ENCODE results near the gene ENTPD1. TPM values are rescaled to one million over a fixed set of nuclear protein-coding genes. Genes with fewer than 3 reads are reported as not detected.
A peak's percentile ranks its signal among the peaks of the same experiment; 100 is the strongest.

ENTPD1 gene
- total RNA-seq, 6 donors from 2014 or later = 18.0 to 45.4 (median 22.3) TPM

DNA sequence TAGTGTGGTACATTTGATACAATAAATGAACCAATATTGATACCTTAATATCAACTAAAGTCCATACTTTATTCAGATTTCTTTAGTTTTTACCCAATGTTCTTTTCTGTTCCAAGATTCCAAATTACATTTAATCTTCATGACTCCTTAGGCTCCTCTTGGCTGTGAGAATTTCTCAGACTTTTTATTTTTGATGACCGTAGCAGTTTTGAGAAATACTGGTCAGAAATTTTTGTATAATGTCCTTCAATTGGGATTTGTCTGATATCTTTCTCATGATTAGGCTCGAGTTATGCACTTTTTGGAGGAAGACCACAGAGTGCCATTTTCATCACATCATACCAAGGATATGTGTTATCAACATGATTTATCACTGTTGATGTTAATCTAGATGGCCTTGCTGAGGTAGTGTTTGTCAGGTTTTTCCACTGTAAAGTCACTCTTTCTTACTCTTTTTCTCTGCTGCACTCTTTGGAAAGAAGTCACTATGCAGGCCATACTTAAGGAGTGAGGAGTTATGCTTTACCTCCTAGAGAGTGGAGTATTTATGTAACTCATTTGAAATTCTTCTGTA, 12.9 kb upstream of the ENTPD1 start:
- no peaks in the 10 kb centered on the region for H3K9me3 ChIP-seq
- no peak for ATAC-seq (ENCODE audit: low FRiP score in 2 of 2)
- TF ChIP-seq, protein P1, sequence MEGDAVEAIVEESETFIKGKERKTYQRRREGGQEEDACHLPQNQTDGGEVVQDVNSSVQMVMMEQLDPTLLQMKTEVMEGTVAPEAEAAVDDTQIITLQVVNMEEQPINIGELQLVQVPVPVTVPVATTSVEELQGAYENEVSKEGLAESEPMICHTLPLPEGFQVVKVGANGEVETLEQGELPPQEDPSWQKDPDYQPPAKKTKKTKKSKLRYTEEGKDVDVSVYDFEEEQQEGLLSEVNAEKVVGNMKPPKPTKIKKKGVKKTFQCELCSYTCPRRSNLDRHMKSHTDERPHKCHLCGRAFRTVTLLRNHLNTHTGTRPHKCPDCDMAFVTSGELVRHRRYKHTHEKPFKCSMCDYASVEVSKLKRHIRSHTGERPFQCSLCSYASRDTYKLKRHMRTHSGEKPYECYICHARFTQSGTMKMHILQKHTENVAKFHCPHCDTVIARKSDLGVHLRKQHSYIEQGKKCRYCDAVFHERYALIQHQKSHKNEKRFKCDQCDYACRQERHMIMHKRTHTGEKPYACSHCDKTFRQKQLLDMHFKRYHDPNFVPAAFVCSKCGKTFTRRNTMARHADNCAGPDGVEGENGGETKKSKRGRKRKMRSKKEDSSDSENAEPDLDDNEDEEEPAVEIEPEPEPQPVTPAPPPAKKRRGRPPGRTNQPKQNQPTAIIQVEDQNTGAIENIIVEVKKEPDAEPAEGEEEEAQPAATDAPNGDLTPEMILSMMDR (IDR thresholded peaks at IDR 0.05) = no peak
- no peak for TF ChIP-seq POLR2AphosphoS5 (IDR thresholded peaks at IDR 0.05)
- no peak for TF ChIP-seq EP300 (IDR thresholded peaks at IDR 0.05)
- TF ChIP-seq POLR2A (IDR thresholded peaks at IDR 0.05) = no peak
- no peaks in the 10 kb centered on the region for H3K36me3 ChIP-seq
- peak overlapping the region in 3 of 4 donors; percentile 65 to 74 (median 74) for H3K27ac ChIP-seq
- 70 to 76% methylated on average over 2 of the region's 2 CpGs for WGBS, 2 donors
- H3K4me1 ChIP-seq = peaks cover 14 to 27% (median 19%) of the 10 kb centered on the region in 4 donors
- H3K4me3 ChIP-seq = no peak overlapping the region
- DNase-seq = no peak
- no peaks in the 10 kb centered on the region for H3K27me3 ChIP-seq

DNA sequence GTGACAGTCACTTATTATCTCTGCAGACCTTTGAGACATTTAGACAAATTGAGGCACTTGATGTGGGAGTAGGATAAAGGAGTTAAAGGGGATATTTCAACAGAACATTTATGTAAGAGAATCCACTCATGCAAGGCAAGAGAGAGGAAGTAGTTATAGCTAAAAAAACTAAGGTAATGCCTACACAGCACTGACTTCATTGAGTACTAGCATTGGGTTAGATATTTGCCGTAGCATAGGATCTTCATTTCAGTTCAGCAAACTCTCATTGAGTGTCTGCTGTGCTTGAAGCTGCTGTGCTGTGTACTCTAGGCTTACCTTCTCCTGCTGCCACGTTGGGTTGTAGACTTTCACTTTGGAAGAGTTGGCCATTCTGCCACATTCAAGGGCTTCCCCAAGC, 10.5 kb upstream of the ENTPD1 start:
- Histone ChIP-seq H3K27ac (no peak overlapping the region), H3K36me3 (no peaks in the 10 kb centered on the region), H3K9me3 (no peaks in the 10 kb centered on the region), H3K4me1 (peaks cover 14 to 26% (median 19%) of the 10 kb centered on the region in 4 donors), H3K4me3 (no peak overlapping the region), H3K27me3 (no peaks in the 10 kb centered on the region)
- TF ChIP-seq POLR2AphosphoS5 (IDR thresholded peaks at IDR 0.05) (no peak), POLR2A (IDR thresholded peaks at IDR 0.05) (no peak), EP300 (IDR thresholded peaks at IDR 0.05) (no peak)
- TF ChIP-seq, protein P1 (IDR thresholded peaks at IDR 0.05) = no peak
- DNase-seq (no peak), ATAC-seq (ENCODE audit: low FRiP score in 2 of 2) (no peak)
- 78 to 80% methylated on average over 2 of the region's 2 CpGs for WGBS, 2 donors

DNA sequence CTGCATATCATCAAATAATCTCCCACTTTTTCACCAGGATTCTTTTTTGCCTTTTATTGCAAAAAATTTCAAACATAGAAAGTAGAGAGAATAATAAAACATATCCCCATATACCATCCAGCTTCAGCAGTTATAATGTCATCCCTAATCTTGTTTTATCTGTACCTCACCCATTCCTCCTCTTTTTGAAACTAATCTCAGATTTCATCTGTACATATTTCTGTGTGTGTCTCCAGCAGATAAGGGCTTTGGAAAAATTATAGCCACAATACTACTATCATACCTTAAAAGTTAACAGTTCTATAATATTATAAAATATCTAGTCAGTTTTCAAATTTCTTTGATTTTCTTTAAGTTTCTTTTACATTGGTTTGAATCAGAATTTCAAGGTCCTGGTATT, 7.6 kb upstream of the ENTPD1 start:
- TF ChIP-seq POLR2A (IDR thresholded peaks at IDR 0.05) = no peak
- no peak for TF ChIP-seq POLR2AphosphoS5 (IDR thresholded peaks at IDR 0.05)
- TF ChIP-seq, protein P1 (IDR thresholded peaks at IDR 0.05) = no peak
- TF ChIP-seq EP300 (IDR thresholded peaks at IDR 0.05) = no peak

DNA sequence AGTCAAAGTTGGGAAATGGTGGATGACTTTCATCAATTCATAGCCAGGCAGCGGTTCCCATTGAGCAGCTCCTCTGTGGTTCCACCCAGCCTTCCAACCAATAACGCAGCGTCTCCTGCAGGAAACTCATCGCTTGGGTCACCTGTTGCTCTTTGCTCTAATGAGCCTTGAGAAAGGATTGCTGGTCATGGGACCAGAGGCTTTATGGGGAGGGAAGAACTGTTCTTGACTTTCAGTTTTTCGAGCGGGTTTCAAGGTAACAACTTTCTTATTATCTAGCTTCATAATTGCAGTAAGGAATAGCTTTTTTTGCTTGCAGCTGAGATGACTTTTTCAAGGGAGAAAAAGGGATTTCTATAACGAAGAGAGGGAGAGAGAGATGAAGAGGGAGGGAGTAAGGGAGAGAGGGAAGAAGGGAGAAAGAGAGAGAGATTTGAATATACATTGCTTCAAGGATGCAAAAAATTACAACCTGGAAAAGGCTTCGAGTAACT, 405 bp upstream of the ENTPD1 start:
- DNase-seq (peak in 1 of 2 donors; percentile 77), ATAC-seq (ENCODE audit: low FRiP score in 2 of 2) (peak; percentile 67 to 68)
- 32 to 39% methylated on average over 8 of the region's 8 CpGs for WGBS, 2 donors
- Histone ChIP-seq H3K4me1 (peaks cover 0 to 27% (median 10%) of the 10 kb centered on the region in 4 donors), H3K9me3 (no peaks in the 10 kb centered on the region), H3K27me3 (no peaks in the 10 kb centered on the region), H3K27ac (peak overlapping the region; percentile 77 to 90 (median 86)), H3K36me3 (no peaks in the 10 kb centered on the region), H3K4me3 (peak overlapping the region in 3 of 4 donors; percentile 34 to 45 (median 43))
- peak in 1 of 4 donors; percentile 50 for TF ChIP-seq POLR2A (IDR thresholded peaks at IDR 0.05)
- peak; percentile 59 to 67 for TF ChIP-seq POLR2AphosphoS5 (IDR thresholded peaks at IDR 0.05)
- TF ChIP-seq, protein P1 (IDR thresholded peaks at IDR 0.05) = no peak
- TF ChIP-seq EP300 (IDR thresholded peaks at IDR 0.05) = no peak

More for the DNA sequence above, 7.6 kb upstream of the ENTPD1 start:
- DNase-seq = no peak
- Histone ChIP-seq H3K27me3 (no peaks in the 10 kb centered on the region), H3K9me3 (no peaks in the 10 kb centered on the region), H3K27ac (no peak overlapping the region), H3K36me3 (no peaks in the 10 kb centered on the region), H3K4me1 (peaks cover 0 to 3% (median 0%) of the 10 kb centered on the region in 4 donors), H3K4me3 (no peak overlapping the region)
- no peak for ATAC-seq (ENCODE audit: low FRiP score in 2 of 2)

All from upper lobe of left lung (tissue), 6 donors.